Melanocyte of skin (primary cell): ENCODE data around the gene COL27A1. TPM values are rescaled to one million over a fixed set of nuclear protein-coding genes. Genes with fewer than 3 reads are reported as not detected.

Experiments
- small RNA-seq, 2 donors: library from RNA; depleted of rRNA; stranded (forward); fragments of <200 nt; gene quantifications; one replicate each; pipeline ENCODE3, GENCODE V24; 2012
- total RNA-seq, 2 donors: library from RNA; depleted of rRNA; stranded (reverse); fragments of >200 nt; gene quantifications; 2 replicates each; pipeline ENCODE4 v1.2.3, GENCODE V29; 2012

Gene COL27A1
- total RNA-seq: 10 to 100 TPM in 1 of 2 donors, 1 to 10 TPM in 1; 9.0 to 46.1 TPM

DNA sequence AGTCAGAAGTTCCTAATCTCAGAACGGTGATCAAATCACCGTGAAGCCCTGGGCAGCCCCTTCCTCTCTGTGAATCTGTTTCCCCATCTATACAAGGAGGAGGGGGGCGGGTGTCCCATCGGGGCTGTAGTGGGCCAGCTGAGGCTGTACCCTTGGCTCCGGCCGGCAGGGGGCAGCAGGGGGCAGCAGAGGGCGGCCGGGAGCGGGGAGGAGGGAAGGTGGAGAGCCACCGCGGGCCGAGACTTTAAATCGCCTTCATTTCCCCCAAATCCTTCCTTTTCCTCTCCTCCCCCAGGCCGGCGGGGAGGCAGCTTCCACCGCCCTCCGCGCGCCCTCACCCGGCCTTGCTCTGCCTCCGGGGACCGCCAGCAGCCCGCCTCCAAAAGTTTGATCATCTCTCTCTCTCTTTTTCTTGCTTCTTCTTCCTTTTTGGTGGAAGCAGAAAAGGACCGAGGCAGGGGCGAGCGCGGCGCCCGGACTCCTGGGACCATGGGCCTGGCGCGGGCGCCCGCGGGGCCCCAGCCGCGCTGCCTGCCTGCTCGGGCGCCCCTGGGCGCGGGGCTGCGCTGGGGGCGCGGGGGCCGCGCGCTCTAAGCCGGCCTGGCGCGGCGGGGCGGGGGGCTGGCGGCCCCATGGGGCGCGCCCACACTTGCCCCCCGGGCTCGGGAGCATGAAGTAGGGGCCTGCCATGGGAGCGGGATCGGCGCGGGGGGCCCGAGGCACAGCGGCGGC is at the start of gene COL27A1:
Gene COL27A1 (plus strand): TSS at position 275 of the 732 bp plus-strand sequence. CDS start 414 bp downstream, at position 689.

DNA sequence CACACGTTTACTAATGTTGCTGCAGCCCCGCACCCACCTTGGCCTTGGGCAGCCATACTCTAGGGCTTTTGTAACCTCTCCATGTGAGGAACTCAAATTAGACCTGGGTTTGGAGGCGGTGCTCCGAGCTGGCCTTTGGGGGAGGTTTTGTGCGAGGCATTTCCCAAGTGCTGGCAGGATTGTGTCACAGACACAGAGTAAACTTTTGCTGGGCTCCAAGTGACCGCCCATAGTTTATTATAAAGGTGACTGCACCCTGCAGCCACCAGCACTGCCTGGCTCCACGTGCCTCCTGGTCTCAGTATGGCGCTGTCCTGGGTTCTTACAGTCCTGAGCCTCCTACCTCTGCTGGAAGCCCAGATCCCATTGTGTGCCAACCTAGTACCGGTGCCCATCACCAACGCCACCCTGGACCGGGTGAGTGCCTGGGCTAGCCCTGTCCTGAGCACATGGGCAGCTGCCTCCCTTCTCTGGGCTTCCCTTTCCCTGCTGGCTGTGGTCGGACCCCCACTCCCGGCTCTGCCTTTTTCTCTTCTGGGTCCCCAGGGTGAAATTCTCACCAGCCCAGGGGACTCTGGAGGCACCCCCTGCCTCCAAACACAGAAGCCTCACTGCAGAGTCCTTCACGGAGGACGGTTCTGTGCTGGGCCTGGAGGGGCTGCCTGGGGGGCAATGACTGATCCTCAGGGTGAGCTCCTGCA is 167.6 kb downstream of the COL27A1 start, which contains the start of gene ORM1:
Gene ORM1 (plus strand): TSS at position 268 of the 701 bp plus-strand sequence. CDS start 36 bp downstream, at position 304.

DNA sequence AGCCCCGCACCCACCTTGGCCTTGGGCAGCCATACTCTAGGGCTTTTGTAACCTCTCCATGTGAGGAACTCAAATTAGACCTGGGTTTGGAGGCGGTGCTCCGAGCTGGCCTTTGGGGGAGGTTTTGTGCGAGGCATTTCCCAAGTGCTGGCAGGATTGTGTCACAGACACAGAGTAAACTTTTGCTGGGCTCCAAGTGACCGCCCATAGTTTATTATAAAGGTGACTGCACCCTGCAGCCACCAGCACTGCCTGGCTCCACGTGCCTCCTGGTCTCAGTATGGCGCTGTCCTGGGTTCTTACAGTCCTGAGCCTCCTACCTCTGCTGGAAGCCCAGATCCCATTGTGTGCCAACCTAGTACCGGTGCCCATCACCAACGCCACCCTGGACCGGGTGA is 174.3 kb downstream of the COL27A1 start, which contains the start of gene ORM2:
Gene ORM2 (plus strand): TSS at position 245 of the 398 bp plus-strand sequence. CDS start 36 bp downstream, at position 281.

Small RNA genes within 50 kb of the gene (small RNA-seq; reads per million reads assigned to genes)
- 2,031 to 2,302 reads per million in 2 donors for gene MIR455

Other genes with a start within 250 kb of the COL27A1 start
- not detected for gene AMBP, start 77.2 kb upstream of the COL27A1 start, total RNA-seq
- under 1 TPM; under 0.01 TPM for gene KIF12, start 56.2 kb upstream of the COL27A1 start, total RNA-seq
- not detected for gene ORM1, start 167.6 kb downstream of the COL27A1 start, total RNA-seq
- gene ORM2, start 174.3 kb downstream of the COL27A1 start, total RNA-seq: not detected
- 10 to 100 TPM in 1 of 2 donors, 1 to 10 TPM in 1; 9.3 to 11.7 TPM for gene AKNA, start 232.4 kb downstream of the COL27A1 start, total RNA-seq